Endodermal cell (in vitro differentiated cells): ENCODE measurements around the gene BMPR1B. TPM values are rescaled to one million over a fixed set of nuclear protein-coding genes. Genes with fewer than 3 reads are reported as not detected.

Experiments
- DNase-seq: peaks from one replicate; pipeline ENCODE4 v3.0.0-alpha.2; 2017
- H3K27ac ChIP-seq: 2 replicates; pipeline ENCODE4 v1.5.1; 2013; ENCODE audit warnings: mild to moderate bottlenecking, low read depth, low read length, moderate library complexity
- H3K27me3 ChIP-seq: 2 replicates; pipeline ENCODE4 v1.6.1; 2013; ENCODE audit warnings: mild to moderate bottlenecking, low read length, moderate library complexity; ENCODE audit not compliant: insufficient read depth, control insufficient read depth, poor library complexity, severe bottlenecking
- H3K36me3 ChIP-seq: 2 replicates; pipeline ENCODE4 v1.7.0; 2013; ENCODE audit warnings: mild to moderate bottlenecking, low read length, moderate library complexity; ENCODE audit not compliant: control insufficient read depth, insufficient read depth
- H3K4me1 ChIP-seq: one replicate; pipeline ENCODE4 v1.7.0; 2013; ENCODE audit warnings: low read length; ENCODE audit not compliant: control insufficient read depth, insufficient read depth
- H3K4me3 ChIP-seq: 2 replicates; pipeline ENCODE4 v1.5.1; 2013; ENCODE audit warnings: mild to moderate bottlenecking, low read length, moderate library complexity
- H3K9ac ChIP-seq: 2 replicates; pipeline ENCODE4 v1.6.1; 2013; ENCODE audit warnings: mild to moderate bottlenecking, low read length, moderate library complexity; ENCODE audit not compliant: poor library complexity, severe bottlenecking; ENCODE audit errors: extremely low read depth
- H3K9me3 ChIP-seq: 2 replicates; pipeline ENCODE4 v1.6.1; 2013; ENCODE audit warnings: mild to moderate bottlenecking, low read length, moderate library complexity; ENCODE audit not compliant: control insufficient read depth
- H3K27ac Mint-ChIP-seq: 2 replicates; pipeline ENCODE4 v1.8.0; 2020; ENCODE audit warnings: mixed read lengths
- H3K27me3 Mint-ChIP-seq: 2 replicates; pipeline ENCODE4 v1.8.0; 2021; ENCODE audit warnings: mild to moderate bottlenecking, mixed read lengths; ENCODE audit not compliant: insufficient read depth
- H3K36me3 Mint-ChIP-seq: 2 replicates; pipeline ENCODE4 v1.8.0; 2020; ENCODE audit warnings: low read depth, mixed read lengths
- H3K4me1 Mint-ChIP-seq: 2 replicates; pipeline ENCODE4 v1.8.0; 2020; ENCODE audit warnings: mixed read lengths
- H3K4me3 Mint-ChIP-seq: 2 replicates; pipeline ENCODE4 v1.8.0; 2020; ENCODE audit warnings: mild to moderate bottlenecking, moderate library complexity, mixed read lengths
- H3K9me3 Mint-ChIP-seq: 2 replicates; pipeline ENCODE4 v1.8.0; 2020; ENCODE audit warnings: mild to moderate bottlenecking, mixed read lengths
- WGBS, 2 experiments: methylation state at CpG; one replicate each; pipeline versions ENCODE4 v1.1.5 to v1.1.7; 2013; ENCODE audit warnings: missing lambda C conversion rate in 2 of 2, mixed read lengths in 1 of 2; ENCODE audit not compliant: insufficient coverage in 1 of 2, insufficient read length in 1 of 2; 5-methylcytosine and 5-hydroxymethylcytosine counted together
- total RNA-seq, 2 donors: library from RNA; stranded (reverse); fragmentation: NEBNext Ultra II Directional in 1 of 2; extraction: Animal tissue kit (Norgen Biotek cat#: 25700) in 1 of 2; gene quantifications; 2 replicates in 1 of 2; 3 replicates in 1 of 2; pipeline ENCODE4 v1.2.1, GENCODE V29; 2021
- TF ChIP-seq, protein P1 (sequence below): fragments of 200-600 bp; sonication (generic); conservative IDR thresholded peaks from 2 replicates; pipeline ENCODE4 v1.5.0; 2021; ENCODE audit warnings: antibody characterized with exemption, mild to moderate bottlenecking

The BMPR1B gene
- total RNA-seq, 2 donors from 2014 or later = 2.8 to 3.6 TPM

GRCh38 chr4:95181996-95182306 is 424.2 kb downstream of the BMPR1B start:
- no peaks in the 10 kb centered on the region for H3K27me3 Mint-ChIP-seq
- no peaks in the 10 kb centered on the region for H3K4me1 ChIP-seq
- no peak overlapping the region for H3K27ac Mint-ChIP-seq
- no peak overlapping the region for H3K4me3 Mint-ChIP-seq
- peaks cover 14% of the 10 kb centered on the region for H3K36me3 Mint-ChIP-seq
- no peaks in the 10 kb centered on the region for H3K27me3 ChIP-seq
- H3K4me3 ChIP-seq = no peak overlapping the region
- TF ChIP-seq, protein P1, sequence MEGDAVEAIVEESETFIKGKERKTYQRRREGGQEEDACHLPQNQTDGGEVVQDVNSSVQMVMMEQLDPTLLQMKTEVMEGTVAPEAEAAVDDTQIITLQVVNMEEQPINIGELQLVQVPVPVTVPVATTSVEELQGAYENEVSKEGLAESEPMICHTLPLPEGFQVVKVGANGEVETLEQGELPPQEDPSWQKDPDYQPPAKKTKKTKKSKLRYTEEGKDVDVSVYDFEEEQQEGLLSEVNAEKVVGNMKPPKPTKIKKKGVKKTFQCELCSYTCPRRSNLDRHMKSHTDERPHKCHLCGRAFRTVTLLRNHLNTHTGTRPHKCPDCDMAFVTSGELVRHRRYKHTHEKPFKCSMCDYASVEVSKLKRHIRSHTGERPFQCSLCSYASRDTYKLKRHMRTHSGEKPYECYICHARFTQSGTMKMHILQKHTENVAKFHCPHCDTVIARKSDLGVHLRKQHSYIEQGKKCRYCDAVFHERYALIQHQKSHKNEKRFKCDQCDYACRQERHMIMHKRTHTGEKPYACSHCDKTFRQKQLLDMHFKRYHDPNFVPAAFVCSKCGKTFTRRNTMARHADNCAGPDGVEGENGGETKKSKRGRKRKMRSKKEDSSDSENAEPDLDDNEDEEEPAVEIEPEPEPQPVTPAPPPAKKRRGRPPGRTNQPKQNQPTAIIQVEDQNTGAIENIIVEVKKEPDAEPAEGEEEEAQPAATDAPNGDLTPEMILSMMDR = no peak
- H3K9ac ChIP-seq = no peak overlapping the region
- peaks cover 16% of the 10 kb centered on the region for H3K4me1 Mint-ChIP-seq
- no peak for DNase-seq
- 14 to 38% methylated on average over 1 to 2 of the region's 2 CpGs for WGBS, 2 experiments
- H3K36me3 ChIP-seq = peaks cover 4% of the 10 kb centered on the region
- H3K9me3 Mint-ChIP-seq = peaks cover 15% of the 10 kb centered on the region
- H3K27ac ChIP-seq = peak overlapping the region; percentile 99
- H3K9me3 ChIP-seq = peaks cover 13% of the 10 kb centered on the region

GRCh38 chr4:95183656-95184408 is 426.1 kb downstream of the BMPR1B start:
- Mint-ChIP-seq H3K4me1 (peaks cover 17% of the 10 kb centered on the region), H3K36me3 (no peaks in the 10 kb centered on the region), H3K9me3 (no peaks in the 10 kb centered on the region), H3K27ac (no peak overlapping the region), H3K27me3 (no peaks in the 10 kb centered on the region), H3K4me3 (no peak overlapping the region)
- TF ChIP-seq, protein P1 = no peak
- Histone ChIP-seq H3K27ac (no peak overlapping the region), H3K9ac (no peak overlapping the region), H3K4me3 (no peak overlapping the region), H3K36me3 (no peaks in the 10 kb centered on the region), H3K27me3 (no peaks in the 10 kb centered on the region), H3K9me3 (no peaks in the 10 kb centered on the region), H3K4me1 (no peaks in the 10 kb centered on the region)
- WGBS, 2 experiments = 95 to 100% methylated on average over 3 to 4 of the region's 5 CpGs
- peak; percentile 10 for DNase-seq

- Histone ChIP-seq H3K27ac (no peak overlapping the region), H3K9ac (no peak overlapping the region), H3K27me3 (no peaks in the 10 kb centered on the region), H3K4me3 (no peak overlapping the region), H3K36me3 (no peaks in the 10 kb centered on the region), H3K4me1 (no peaks in the 10 kb centered on the region), H3K9me3 (no peaks in the 10 kb centered on the region)
- Mint-ChIP-seq H3K4me1 (peaks cover 7% of the 10 kb centered on the region), H3K9me3 (no peaks in the 10 kb centered on the region), H3K27me3 (no peaks in the 10 kb centered on the region), H3K4me3 (no peak overlapping the region), H3K36me3 (no peaks in the 10 kb centered on the region), H3K27ac (no peak overlapping the region)
- 91 to 100% methylated on average over 1 to 8 of the region's 8 CpGs for WGBS, 2 experiments
- DNase-seq = no peak
- TF ChIP-seq, protein P1 = no peak
Observed at GRCh38 chr4:95186666-95187065, 428.9 kb downstream of the BMPR1B start.
